Stimulated activated CD8-positive, alpha-beta memory T cell treated with anti-CD3 and anti-CD28 coated beads, Interleukin-15, amount 100 ng/mL, for 1 hour (primary cell): ENCODE measurements around the gene CENPN.

Source experiments
- DNase-seq: peaks from one replicate; pipeline ENCODE4 v3.0.0-alpha.2; 2020; ENCODE audit warnings: low read depth

Gene CENPN

DNA sequence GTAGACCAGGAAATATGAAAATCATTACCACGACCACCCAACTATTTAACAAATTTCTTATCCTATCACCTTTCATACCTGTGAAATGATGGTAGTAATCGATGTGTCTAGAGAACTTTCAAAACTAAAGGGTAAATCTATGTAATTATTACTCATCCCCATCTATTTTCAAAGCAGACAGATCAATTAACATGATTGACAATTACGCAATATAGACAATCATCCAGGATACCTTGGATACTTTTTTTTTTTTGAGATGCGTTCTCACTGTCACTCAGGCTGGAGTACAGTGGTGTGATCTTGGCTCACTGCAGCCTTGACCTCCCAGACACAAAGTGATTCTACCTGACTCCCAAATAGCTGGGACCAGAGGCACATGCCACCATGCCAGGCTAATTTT lies 74.0 kb downstream of the CENPN start:
- no peak for DNase-seq
